ENCODE results near the gene TSHR. TPM values are rescaled to one million over a fixed set of nuclear protein-coding genes. Genes with fewer than 3 reads are reported as not detected.

TSHR gene
- total RNA-seq, 4 donors from 2014 or later: 0.62 to 0.73 TPM; not detected in 2

DNA sequence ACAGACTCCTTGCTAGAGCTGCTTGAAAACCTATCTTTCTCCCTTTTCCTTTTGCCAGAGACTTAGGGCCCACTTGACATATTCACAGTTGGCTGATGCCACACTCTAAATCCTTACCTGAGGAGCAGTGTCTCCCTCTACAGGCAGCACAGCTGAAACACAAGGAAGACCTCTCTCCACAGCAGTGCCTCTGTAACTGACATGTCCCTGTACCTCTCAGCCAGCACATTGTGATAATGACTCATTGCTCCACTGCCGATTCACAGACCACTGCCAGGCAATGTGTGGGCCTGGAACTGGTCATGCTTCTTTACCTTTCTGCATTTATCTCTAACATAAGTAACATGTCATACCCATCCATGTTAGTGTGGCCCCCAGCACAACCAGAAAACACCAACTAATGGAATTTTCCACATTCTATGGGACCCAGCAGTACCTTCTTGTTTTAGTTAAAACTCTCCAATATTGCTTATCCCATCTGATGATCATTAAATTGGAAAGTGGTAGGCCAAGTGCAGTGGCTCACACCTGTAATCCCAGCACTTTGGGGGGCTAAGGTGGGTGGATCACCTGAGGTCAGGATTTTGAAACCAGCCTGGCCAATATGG, 208.8 kb downstream of the TSHR start:
- intact Hi-C loops (cut with DNase I; ENCODE audit: low total_unique reads): no loop called here
- TF ChIP-seq, protein P1, sequence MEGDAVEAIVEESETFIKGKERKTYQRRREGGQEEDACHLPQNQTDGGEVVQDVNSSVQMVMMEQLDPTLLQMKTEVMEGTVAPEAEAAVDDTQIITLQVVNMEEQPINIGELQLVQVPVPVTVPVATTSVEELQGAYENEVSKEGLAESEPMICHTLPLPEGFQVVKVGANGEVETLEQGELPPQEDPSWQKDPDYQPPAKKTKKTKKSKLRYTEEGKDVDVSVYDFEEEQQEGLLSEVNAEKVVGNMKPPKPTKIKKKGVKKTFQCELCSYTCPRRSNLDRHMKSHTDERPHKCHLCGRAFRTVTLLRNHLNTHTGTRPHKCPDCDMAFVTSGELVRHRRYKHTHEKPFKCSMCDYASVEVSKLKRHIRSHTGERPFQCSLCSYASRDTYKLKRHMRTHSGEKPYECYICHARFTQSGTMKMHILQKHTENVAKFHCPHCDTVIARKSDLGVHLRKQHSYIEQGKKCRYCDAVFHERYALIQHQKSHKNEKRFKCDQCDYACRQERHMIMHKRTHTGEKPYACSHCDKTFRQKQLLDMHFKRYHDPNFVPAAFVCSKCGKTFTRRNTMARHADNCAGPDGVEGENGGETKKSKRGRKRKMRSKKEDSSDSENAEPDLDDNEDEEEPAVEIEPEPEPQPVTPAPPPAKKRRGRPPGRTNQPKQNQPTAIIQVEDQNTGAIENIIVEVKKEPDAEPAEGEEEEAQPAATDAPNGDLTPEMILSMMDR (IDR thresholded peaks at IDR 0.05): peak; percentile 42 to 65 (median 54)
- TF ChIP-seq POLR2A (IDR thresholded peaks at IDR 0.05): no peak
- no peaks in the 10 kb centered on the region for H3K9me3 ChIP-seq
- H3K4me3 ChIP-seq: no peak overlapping the region
- H3K36me3 ChIP-seq: no peaks in the 10 kb centered on the region
- H3K27me3 ChIP-seq: no peaks in the 10 kb centered on the region
- peak; percentile 41 to 77 for DNase-seq
- H3K4me1 ChIP-seq: no peaks in the 10 kb centered on the region
- H3K27ac ChIP-seq: peak overlapping the region; percentile 40 to 62

DNA sequence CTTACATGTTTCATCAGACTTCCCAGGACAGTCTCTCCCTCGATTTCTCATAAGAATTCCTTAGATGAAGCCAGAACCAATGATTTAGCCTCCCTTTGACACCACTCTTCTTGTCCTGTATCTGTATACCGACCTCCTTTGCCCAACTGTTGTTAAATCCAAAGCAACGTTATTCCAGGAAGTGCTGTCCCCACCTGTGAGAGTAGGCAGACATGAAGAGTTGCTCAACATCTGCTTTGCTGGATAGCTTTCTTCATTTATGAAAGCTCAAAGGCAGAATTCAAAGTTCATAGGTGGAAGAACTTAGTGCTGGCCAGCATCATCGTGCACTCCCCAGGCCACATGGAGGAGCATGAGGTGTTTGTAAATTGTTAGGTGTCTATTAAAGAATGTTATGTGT, 209.8 kb downstream of the TSHR start:
- Histone ChIP-seq H3K36me3 (no peaks in the 10 kb centered on the region), H3K27ac (peak overlapping the region; percentile 14 to 62), H3K27me3 (no peaks in the 10 kb centered on the region), H3K4me1 (no peaks in the 10 kb centered on the region), H3K9me3 (no peaks in the 10 kb centered on the region), H3K4me3 (no peak overlapping the region)
- intact Hi-C loops (cut with DNase I; ENCODE audit: low total_unique reads): no loop called here
- no peak for TF ChIP-seq POLR2A (IDR thresholded peaks at IDR 0.05)
- TF ChIP-seq, protein P1 (IDR thresholded peaks at IDR 0.05): no peak
- no peak for DNase-seq

DNA sequence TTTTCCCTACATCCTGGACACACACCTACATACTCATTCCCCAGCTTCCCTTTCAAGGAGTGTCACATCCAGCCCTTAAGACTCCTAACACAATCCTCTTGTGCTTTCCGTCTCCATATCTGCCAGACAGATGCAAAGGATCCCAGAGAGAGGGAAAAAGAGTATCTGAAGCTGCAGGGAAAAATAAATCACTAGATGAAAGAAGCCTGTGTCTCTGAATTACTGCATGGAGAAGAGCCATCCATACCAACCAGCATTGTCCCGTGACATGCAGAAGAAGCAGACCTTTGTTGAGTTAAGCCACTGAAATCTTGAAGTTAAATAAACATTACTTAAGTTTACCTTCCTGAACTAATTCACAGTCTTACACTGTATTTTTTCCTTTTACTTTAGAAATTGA, 210.7 kb downstream of the TSHR start:
- H3K4me1 ChIP-seq: no peaks in the 10 kb centered on the region
- no peaks in the 10 kb centered on the region for H3K36me3 ChIP-seq
- no peaks in the 10 kb centered on the region for H3K27me3 ChIP-seq
- TF ChIP-seq, protein P1 (IDR thresholded peaks at IDR 0.05): no peak
- TF ChIP-seq POLR2A (IDR thresholded peaks at IDR 0.05): no peak
- no peak overlapping the region for H3K27ac ChIP-seq
- intact Hi-C loops (cut with DNase I; ENCODE audit: low total_unique reads): no loop called here
- no peaks in the 10 kb centered on the region for H3K9me3 ChIP-seq
- DNase-seq: no peak
- H3K4me3 ChIP-seq: no peak overlapping the region

DNA sequence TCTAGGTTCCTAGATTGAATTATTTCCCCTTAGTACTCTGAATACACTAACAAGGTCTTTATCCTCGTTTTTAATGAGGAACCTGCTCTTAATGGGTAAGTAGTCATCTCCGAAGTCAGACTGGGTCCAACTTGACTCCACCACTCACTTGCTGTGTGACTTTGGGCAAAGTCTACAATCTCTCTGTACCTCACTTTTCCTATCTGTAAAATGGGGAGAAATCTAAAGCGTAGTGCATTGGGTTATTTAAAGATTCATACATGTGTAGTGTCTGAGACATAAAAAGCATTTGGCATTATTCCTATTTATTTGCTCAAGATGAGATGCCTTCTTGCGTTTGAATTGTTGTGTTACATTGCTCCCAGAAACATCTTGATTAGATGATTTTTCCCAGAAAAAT, 213.8 kb downstream of the TSHR start:
- TF ChIP-seq, protein P1 (IDR thresholded peaks at IDR 0.05): no peak
- TF ChIP-seq POLR2A (IDR thresholded peaks at IDR 0.05): no peak
- intact Hi-C loops (cut with DNase I; ENCODE audit: low total_unique reads): no loop called here
- DNase-seq: no peak
- peak overlapping the region; percentile 94 to 96 for H3K27ac ChIP-seq
- H3K9me3 ChIP-seq: no peaks in the 10 kb centered on the region
- H3K4me3 ChIP-seq: peak overlapping the region in 1 of 2 donors; percentile 75
- H3K4me1 ChIP-seq: no peaks in the 10 kb centered on the region
- H3K27me3 ChIP-seq: no peaks in the 10 kb centered on the region
- H3K36me3 ChIP-seq: no peaks in the 10 kb centered on the region

DNA sequence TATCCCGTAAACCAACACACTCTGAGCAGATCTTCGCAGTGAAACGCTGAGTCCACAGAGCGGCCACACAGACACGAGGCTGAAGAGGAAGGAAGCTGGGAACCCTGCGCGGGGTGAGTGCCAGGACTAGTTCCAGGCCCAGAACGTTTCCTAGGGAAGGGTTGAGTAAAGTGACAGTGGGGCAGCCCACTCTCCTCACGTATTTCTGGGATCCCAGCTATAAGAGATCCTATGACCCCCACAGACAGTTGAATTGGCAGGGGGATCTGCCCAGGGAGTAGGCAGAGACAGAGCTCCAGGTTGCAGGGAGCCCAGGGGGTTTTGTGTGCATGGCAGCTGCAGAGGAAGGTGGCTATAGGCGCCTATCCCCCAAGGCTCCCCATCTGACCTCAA, 214.3 kb downstream of the TSHR start:
- Histone ChIP-seq H3K27ac (peak overlapping the region; percentile 94 to 96), H3K27me3 (no peaks in the 10 kb centered on the region), H3K4me1 (no peaks in the 10 kb centered on the region), H3K9me3 (no peaks in the 10 kb centered on the region), H3K36me3 (no peaks in the 10 kb centered on the region), H3K4me3 (peak overlapping the region; percentile 64 to 75)
- TF ChIP-seq POLR2A (IDR thresholded peaks at IDR 0.05): no peak
- TF ChIP-seq, protein P1 (IDR thresholded peaks at IDR 0.05): no peak
- DNase-seq: peak; percentile 49 to 52
- intact Hi-C loops (cut with DNase I; ENCODE audit: low total_unique reads): no loop called here
